ENCODE data around the gene CPEB4.

CPEB4 gene

DNA sequence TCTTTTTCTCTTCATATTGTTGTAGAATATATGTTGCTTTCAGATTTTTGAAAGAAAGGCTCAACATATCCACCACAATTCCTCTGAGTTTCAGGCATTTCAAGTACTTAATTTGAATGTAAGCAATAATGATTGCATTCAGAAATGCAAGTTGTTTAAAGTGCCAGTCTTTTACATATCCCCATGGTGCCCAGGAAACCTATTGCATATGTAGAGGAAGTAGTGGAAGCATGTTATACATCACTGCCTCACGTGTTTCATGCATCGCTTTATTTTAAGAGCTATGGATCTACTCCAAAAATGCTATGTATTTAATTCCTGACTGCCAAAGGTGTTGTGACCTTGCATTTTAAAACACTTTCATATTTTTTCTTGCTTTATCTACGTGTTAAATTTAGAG, 28.1 kb downstream of the CPEB4 start:
- no peak for DNase-seq

GRCh38 chr5:173917788-173918786, 29.9 kb downstream of the CPEB4 start:
- no peak for DNase-seq

DNA sequence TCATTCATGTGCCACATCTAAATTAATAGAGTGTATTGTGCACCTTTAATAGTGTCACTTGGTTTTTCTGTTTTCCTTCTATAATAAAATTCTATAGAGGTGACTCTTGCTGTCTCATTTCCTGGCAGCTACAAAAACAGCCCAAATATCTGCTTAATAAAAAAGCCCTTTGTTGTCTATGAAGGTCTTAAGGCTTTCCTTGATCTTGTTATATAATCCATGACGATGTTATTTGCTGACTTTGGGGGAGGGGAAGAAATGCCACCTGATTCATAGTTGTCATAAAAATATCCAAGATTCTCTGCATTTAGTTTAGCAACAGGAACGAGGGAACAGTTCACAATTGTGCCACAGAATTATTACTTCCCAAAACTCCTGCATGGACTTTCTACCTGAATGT, 31.3 kb downstream of the CPEB4 start:
- DNase-seq = no peak

DNA sequence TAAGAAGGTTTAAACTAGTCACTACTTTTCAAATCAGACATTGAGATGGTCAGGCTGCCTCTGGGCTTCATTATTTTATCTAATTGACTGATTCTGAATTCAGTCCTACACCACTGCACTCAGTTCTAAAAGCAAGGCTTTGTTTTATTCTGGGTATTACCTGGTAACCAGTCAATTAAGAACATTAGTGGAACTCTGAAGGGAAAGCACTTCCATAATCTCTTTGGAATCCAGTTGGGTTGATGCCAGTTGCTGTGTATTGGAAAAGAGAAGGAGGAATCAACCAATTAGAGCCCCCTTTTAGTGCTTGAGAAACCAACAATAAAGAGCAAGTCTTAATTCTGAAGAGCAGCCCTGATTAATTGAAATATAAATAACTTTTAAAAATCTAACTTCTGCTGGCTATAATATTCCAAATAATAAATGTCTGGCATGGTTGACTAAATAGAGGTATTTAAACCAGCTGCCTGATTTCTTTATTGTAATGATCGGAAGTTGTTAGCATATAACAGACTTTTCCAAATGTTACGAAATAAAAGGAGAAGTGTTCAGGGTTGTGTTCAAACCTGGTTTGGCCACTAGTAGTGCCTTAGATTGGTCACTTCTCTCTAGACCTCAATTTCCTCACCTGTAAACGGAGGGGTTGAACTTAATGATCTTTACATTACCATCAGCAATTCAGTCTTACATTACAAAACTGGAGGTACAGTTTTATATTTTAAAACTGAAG, 32.0 kb downstream of the CPEB4 start:
- no peak for DNase-seq

DNA sequence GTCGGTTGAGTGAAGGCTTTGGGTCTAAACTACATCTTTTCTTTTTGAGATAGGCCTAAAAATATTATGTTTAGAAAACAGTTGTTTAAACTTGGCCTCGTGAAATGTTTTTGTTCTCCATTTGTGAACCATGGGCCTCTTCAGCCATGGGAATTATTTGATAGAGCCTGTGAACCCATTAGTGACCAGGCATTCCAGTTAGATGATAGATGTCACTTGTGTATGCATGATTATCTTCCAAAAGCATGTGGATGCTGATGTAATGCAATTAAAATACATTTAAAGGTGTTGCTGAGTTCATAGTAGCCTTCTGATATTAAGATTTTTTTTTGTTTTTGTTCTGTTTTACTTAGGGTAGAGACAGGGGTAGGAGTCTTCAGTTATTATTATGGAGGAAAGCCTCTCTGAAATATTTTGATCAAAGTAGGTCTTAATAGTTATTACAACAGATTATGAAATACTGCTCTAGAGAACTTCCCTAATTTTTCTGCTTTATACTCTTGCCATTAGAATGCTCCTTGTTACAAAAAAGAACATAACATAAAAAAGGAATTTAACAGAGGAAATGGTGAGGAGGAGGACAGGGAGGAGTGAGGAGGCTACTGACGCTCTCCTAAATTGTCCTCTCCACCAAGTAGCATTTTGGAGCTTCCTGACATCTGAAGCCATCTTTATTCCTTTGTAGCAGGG, 32.9 kb downstream of the CPEB4 start:
- DNase-seq = no peak

- DNase-seq = no peak
Measured at GRCh38 chr5:173922527-173922926, 34.4 kb downstream of the CPEB4 start.

DNA sequence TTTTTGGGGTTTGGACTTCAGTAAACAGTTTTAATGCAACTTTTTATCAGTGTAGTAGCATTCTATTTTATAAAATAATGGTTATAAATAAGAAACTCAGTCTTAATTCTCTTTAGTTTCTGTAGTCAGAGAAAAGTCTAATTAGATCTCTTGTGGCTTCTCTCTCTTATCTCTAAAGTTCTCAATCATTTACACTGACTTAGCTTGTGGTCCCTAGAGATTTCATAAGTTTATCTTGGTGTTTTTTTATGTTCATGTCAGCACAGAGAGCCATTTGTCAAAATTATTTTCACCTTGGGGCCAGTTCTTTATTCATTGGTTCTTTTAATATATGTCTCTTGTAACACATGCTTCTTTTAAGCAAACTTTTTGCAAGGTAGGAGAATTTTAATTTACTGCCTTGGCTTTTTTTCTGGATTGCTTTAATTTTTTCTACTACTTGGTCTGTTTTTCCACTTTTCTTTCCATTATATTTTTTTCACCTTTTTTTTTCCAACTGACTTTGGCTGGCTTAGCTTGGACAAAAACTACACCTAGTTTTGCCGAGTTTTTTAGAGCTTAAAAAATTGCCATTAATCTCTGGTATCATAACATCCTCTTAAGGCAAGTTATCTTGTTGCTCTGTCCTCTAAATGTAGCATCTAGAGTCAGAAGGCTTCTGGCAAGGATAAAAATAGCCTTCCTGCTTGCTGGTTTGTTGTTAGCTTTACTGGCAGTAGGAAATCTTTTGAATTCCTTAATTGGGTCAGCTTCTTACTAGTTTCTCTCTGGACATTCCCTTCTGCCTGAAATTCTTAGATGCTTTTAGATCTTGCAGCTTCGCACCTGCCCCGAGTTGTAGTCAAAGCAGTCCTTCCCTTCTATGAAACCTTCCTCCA, 35.3 kb downstream of the CPEB4 start:
- DNase-seq = no peak

- DNase-seq = no peak
Measured at GRCh38 chr5:173924899-173925298, 36.8 kb downstream of the CPEB4 start.

DNA sequence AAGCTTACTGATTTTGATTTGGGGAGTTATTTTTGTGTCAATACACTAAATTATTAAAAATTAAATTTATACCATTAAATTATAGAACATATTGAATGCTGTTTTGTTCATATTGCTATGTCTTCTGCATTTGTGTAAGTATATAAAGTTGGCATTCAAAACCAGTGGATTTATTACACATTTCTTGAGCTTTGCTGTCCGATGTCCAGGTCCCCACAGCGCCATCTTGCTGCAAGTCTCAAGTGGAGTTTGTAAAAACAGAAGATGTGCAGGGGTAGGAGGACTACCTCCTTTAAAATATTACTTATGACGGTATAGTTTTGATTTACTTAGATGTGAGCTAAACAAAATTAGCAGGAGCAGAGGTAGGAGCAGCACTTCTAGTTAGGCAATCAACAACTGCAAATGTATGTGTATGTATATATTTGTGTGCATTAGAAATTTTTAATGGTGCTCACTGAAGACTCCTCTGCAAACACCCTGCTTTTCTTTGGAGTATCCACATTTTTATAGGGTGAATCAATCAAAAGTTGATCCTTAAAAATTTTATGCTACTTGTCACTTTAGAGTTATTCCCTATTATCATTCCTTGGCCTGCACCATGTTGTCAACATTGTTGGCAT, 37.4 kb downstream of the CPEB4 start:
- no peak for DNase-seq

GRCh38 chr5:173926359-173926758, 38.2 kb downstream of the CPEB4 start:
- DNase-seq = no peak

- DNase-seq = no peak
Measured at GRCh38 chr5:173928871-173929574, 40.9 kb downstream of the CPEB4 start.

DNA sequence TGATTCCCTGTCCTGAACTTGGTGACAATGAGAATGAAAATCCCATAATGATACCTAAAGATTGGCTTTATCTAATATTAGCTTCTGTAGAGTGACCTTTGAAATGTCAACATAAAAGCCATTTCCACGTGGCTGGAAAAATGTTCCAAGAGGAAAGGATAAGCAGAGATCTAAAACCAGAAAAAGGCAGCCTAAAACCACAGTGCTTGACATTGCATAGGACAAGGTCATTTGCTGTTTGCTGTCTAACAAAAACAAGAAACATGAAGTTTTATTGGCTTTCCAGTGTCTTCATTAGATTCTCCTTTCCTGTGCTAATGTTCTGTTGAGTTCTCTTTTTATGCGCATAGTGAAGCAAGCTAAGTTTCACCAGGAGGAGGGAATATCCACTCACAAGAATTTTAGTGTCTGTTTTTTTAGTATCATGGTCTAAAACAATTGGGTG, 44.6 kb downstream of the CPEB4 start:
- no peak for DNase-seq

DNA sequence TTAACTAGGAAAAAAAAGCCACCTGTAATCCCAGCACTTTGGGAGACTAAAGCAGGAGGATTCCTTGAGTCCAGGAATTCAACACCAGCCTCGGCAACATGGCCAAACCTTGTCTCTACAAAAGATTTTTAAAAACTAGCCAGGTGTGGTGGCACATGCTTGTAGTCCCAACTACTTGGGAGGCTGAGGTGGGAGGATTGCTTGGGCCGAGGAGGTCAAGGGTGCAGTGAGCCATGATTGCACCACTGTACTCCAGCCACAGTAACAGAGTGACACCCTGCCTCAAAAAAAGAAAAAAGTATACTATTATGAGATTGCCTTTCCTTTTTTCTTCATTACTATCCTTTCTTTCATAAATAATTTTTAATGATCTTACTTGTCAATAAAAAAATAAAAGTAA, 45.8 kb downstream of the CPEB4 start:
- no peak for DNase-seq

DNA sequence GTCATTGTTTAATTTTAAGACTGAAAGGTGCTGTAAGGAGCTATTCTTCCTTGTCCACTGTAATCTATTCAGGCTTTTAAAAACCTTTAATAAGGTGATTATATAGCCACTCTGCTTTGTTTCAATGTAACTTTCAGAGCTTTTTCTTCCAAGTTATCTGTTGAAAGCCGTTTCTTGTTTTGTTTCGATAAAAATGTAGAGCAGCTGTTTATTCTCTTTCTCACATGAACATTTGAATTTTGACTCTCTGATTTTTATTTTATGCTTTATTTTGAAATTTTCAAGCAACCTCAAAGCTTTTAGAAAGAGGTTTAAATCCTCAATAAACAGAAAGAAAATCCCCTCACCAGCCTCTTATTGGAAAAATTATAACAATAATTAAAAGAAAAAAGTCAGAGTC, 47.2 kb downstream of the CPEB4 start:
- DNase-seq = no peak

GRCh38 chr5:173940269-173940668, 52.1 kb downstream of the CPEB4 start:
- DNase-seq = no peak

- no peak for DNase-seq
Measured at GRCh38 chr5:173941102-173941501, 53.0 kb downstream of the CPEB4 start.

GRCh38 chr5:173941758-173942401, 53.7 kb downstream of the CPEB4 start:
- no peak for DNase-seq

DNA sequence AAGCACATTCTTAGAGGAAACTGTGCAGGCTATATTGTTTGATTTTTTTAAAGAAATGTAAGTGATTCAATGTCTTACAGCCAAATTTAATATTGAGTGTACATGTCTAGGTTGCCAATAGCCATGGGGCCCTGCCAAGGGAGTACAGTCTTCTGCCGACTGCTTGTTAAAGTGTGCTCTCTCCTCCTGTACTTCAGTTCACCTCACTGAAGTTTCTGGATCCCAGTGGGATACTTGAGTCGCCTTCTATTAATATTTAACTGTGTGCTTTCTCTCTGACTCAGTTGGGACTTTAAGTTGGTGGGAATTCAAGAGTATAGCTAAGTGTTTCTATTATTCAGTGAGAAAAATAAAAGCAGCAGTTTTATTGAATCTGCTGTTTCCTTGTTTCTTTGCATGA, 56.4 kb downstream of the CPEB4 start:
- no peak for DNase-seq

DNA sequence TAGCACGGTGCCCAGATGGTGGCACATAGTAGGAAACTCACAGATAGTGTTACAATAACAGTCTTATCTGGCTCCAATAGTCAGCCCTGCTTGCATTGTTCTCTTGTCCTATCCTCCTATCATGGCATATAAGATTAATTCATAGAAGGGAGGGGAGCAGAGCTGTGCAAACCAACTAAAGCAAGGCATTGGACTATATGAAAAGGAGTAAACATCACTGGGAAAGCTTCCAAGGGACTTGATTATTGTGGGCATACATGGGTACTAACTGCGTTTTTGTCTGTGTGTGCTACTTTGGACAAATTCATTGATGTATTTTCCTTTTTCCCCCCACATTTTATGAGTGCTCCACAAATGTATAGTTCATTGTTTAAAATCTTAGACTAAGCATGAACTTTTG, 57.0 kb downstream of the CPEB4 start:
- no peak for DNase-seq

- DNase-seq = no peak
Measured at GRCh38 chr5:173946323-173946722, 58.2 kb downstream of the CPEB4 start.

GRCh38 chr5:173950829-173951228, 62.7 kb downstream of the CPEB4 start:
- DNase-seq = no peak
